Coronary artery (tissue), 2 donors: ENCODE measurements around the gene NMBR.

Experiments
- DNase-seq: peaks from one replicate; pipeline ENCODE4 v3.0.0-alpha.2; 2017; ENCODE audit warnings: low spot score
- H3K27ac ChIP-seq, 2 donors: fragments of 200-600 bp; sonication (generic); one replicate each; pipeline ENCODE4 v1.5.1; 2016 to 2019
- H3K4me3 ChIP-seq: fragments of 200-600 bp; sonication (generic); 2 replicates; pipeline ENCODE4 v1.5.1; 2016; ENCODE audit warnings: mild to moderate bottlenecking, moderate library complexity
- CTCF ChIP-seq: fragments of 200-600 bp; sonication (generic); IDR thresholded peaks from one replicate; pipeline ENCODE4 v1.5.1; 2019; ENCODE audit warnings: antibody characterized with exemption

NMBR gene

GRCh38 chr6:142058551-142059290, 88.2 kb downstream of the NMBR start:
- Histone ChIP-seq H3K4me3 (no peak overlapping the region), H3K27ac (no peak overlapping the region)
- no peak for TF ChIP-seq CTCF
- DNase-seq, result no peak

DNA sequence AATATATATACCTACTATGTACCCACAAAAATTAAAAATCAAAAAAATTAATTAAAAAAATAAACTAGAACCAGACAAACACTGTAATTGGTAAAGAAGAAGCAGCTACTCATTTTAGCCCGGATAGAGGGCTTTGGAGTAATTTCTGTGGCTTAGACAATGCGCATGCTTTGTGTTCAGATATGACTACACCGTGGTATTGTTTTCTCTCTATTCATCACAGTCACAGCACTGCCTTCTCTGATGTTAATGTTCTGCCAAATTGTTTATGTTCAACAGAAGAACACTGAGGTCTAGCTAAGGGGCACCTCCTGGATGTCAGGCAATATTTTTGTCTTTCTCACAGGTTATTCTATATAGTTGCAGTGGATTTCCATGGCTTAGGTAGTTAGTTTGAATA, 91.7 kb downstream of the NMBR start:
- no peak for TF ChIP-seq CTCF
- Histone ChIP-seq H3K4me3 (no peak overlapping the region), H3K27ac (no peak overlapping the region)
- DNase-seq, result no peak

GRCh38 chr6:142051404-142051803, 95.5 kb downstream of the NMBR start:
- DNase-seq, result no peak
- H3K27ac ChIP-seq, result no peak overlapping the region
- no peak for TF ChIP-seq CTCF
- no peak overlapping the region for H3K4me3 ChIP-seq

DNA sequence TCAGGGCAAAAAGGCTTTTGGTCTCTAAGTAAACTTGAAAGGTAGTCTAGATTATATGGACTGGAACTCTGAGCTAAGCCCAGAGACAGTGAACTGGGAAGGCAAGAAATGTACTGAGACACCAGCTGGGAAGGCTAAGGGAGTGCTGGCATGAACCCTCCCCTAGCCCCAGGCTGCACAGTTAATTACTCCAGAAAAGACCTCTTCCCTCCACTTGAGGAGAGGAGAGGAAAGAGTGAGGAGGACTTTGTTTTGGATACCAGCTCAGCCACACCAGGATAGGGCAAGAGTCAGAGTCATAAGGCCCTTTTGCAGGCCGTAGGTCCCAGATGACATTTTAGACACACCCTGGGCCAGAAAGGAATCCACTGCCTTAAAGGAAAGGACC, 98.3 kb downstream of the NMBR start:
- H3K4me3 ChIP-seq, result no peak overlapping the region
- no peak overlapping the region for H3K27ac ChIP-seq
- DNase-seq, result no peak
- no peak for TF ChIP-seq CTCF

DNA sequence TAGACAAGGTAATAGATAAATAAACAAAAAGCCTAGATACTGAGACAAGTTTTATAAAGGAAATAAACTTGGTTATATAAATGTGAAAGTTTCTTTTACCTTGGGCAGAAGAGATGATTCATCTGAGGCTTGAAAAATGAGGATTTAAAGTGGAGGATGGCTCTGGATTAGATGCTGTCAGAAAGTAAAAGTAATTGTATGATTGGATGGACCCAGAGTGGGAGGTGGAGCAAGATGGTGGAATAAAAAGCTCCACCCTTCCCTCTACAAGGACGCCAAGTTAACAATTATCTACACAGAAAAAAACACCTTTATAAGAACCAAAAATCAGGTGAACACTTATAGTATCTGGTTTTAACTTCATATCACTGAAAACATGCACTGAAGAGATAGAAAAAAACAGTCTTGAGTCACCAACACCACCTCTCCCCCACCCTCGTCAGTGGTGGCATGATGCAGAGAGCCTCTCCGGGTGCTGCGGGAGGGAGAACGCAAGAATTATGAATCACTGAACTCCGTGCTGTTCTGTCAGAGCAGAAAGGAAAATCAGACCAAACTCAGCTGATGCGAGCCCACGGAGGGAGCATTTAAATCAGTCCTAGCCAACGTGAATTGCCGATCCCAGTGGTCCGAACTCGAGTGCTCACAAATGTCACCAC, 98.9 kb downstream of the NMBR start:
- DNase-seq, result no peak
- H3K27ac ChIP-seq, result no peak overlapping the region
- TF ChIP-seq CTCF, result no peak
- no peak overlapping the region for H3K4me3 ChIP-seq

DNA sequence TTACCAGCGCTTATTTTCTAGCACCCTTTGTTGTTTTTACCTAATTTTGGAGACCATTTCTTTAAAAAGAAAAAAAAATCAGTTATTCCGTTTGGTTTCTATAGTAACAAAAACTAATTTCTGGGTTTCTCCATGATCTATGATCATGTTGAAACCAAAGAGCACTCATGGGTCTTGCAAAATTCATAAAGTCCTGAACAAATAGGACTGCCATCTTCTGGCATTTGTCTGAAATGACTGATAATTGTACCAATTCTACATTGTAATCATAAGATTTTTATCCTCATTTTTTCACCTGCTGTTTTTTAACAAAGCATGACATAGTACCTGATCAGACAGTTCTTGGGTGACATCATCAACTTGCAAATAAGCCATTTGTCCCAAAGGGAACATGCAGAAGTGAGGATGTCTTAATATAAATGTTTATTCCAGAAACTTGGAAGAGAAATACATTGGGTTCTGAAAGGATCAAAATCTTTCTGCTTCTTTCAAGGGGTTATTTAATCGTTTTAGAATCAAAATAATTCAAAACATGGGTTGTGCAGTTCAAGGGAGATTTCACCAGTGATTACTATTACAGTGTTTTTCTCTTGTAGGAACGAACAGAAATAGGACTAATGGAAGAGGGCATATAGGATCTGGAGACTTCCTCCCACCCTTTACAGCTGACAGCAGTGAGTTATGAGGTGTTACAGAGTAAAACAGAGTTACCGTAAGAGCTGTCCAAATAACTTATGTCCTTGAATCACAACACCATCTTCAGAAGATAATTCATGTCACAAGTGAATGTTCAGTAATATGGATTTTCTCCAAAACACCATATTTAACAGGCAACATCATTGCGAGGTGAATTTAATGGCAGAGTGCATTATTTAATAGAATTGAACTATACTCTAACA, 101.3 kb downstream of the NMBR start:
- no peak for DNase-seq
- no peak overlapping the region for H3K27ac ChIP-seq
- TF ChIP-seq CTCF, result no peak
- no peak overlapping the region for H3K4me3 ChIP-seq
